ENCODE results near the gene NDOR1. TPM values are rescaled to one million over a fixed set of nuclear protein-coding genes. Genes with fewer than 3 reads are reported as not detected.

NDOR1 gene
- total and polyA plus RNA-seq, 2 donors (not counting 3 experiments of a cell fraction or from before 2014, with no cell fraction given): 13.5 to 26.7 TPM

DNA sequence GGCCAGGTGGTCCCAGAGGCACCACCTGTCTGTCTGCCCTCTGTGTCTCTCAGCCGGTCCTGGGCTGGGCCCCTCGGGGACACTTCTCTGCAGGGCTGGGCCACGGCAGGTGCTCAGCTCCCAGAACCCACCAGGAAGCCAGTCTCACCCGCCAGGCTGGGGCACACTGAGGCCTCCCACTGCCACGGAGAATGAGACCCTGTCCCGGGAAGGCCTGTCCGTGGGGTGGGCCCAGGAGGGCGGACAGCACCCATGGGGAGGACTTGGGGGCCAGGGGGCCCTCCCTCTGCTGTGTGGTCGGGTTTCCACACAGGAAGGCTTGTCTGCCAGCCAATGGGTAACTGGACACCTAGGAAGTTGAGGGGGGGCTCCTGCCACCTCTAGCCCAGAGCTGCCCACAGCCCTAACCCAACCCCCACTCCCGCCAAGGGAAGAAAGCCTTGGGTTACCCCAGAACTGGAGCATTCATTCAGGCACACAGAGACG, 31.5 kb downstream of the NDOR1 start:
- no TSS peak for BruUV-seq (replicated peaks)
- TF ChIP-seq, protein P1, sequence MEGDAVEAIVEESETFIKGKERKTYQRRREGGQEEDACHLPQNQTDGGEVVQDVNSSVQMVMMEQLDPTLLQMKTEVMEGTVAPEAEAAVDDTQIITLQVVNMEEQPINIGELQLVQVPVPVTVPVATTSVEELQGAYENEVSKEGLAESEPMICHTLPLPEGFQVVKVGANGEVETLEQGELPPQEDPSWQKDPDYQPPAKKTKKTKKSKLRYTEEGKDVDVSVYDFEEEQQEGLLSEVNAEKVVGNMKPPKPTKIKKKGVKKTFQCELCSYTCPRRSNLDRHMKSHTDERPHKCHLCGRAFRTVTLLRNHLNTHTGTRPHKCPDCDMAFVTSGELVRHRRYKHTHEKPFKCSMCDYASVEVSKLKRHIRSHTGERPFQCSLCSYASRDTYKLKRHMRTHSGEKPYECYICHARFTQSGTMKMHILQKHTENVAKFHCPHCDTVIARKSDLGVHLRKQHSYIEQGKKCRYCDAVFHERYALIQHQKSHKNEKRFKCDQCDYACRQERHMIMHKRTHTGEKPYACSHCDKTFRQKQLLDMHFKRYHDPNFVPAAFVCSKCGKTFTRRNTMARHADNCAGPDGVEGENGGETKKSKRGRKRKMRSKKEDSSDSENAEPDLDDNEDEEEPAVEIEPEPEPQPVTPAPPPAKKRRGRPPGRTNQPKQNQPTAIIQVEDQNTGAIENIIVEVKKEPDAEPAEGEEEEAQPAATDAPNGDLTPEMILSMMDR (IDR thresholded peaks at IDR 0.05; ENCODE audit: extremely low read depth in 1 of 2, insufficient read depth in 1 of 2, low read depth in 1 of 2, low read length in 2 of 2): no peak
- TF ChIP-seq FOS (IDR thresholded peaks at IDR 0.05; ENCODE audit: borderline replicate concordance, insufficient read depth, low read length) (no peak), EZH2 (IDR thresholded peaks at IDR 0.05; ENCODE audit: borderline replicate concordance, low read depth, low read length, severe bottlenecking) (no peak), POLR2A (IDR thresholded peaks at IDR 0.05; ENCODE audit: low read depth, low read length) (no peak), JUN (IDR thresholded peaks at IDR 0.05; ENCODE audit: borderline replicate concordance, insufficient read depth, insufficient read length, low read depth) (no peak), MYC (IDR thresholded peaks at IDR 0.05; ENCODE audit: low read depth, low read length) (no peak), GATA2 (IDR thresholded peaks at IDR 0.05; ENCODE audit: insufficient read depth, insufficient read length, low read depth, low read length) (no peak), POLR2AphosphoS5 (IDR thresholded peaks at IDR 0.05; ENCODE audit: insufficient read depth, low read depth, low read length) (no peak)
- TF ChIP-seq, protein P2, sequence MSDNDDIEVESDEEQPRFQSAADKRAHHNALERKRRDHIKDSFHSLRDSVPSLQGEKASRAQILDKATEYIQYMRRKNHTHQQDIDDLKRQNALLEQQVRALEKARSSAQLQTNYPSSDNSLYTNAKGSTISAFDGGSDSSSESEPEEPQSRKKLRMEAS (IDR thresholded peaks at IDR 0.05; ENCODE audit: insufficient read depth, insufficient read length): no peak
- Histone ChIP-seq H3K4me2 (ENCODE audit: insufficient read depth, low read length) (no peak overlapping the region), H3K9ac (replicated peaks; ENCODE audit: extremely low read depth, insufficient read depth, low read length) (no peak overlapping the region), H3K27ac (ENCODE audit: insufficient read depth, low read depth, low read length) (no peak overlapping the region), H3K79me2 (ENCODE audit: control insufficient read depth, insufficient read depth, low read length) (peaks cover 9% of the 10 kb centered on the region), H2AFZ (ENCODE audit: low read depth, low read length) (no peak overlapping the region), H4K20me1 (replicated peaks; ENCODE audit: control insufficient read depth, extremely low read depth, insufficient read depth, low read length) (no peaks in the 10 kb centered on the region), H3K4me1 (ENCODE audit: control insufficient read depth, extremely low read depth, insufficient read depth, low read length) (no peaks in the 10 kb centered on the region), H3K4me3 (replicated peaks in 1 of 3; ENCODE audit: insufficient read depth in 1 of 3, low read depth in 1 of 3, low read length in 3 of 3) (no peak overlapping the region), H3K36me3 (ENCODE audit: control insufficient read depth in 2 of 2, extremely low read depth in 1 of 2, insufficient read depth in 2 of 2, low read length in 2 of 2) (no peaks in the 10 kb centered on the region), H3K9me3 (replicated peaks; ENCODE audit: control insufficient read depth, insufficient read depth, low read length) (no peaks in the 10 kb centered on the region), H3K9me1 (replicated peaks; ENCODE audit: control insufficient read depth, extremely low read depth, insufficient read depth, low read length) (no peaks in the 10 kb centered on the region), H3K27me3 (ENCODE audit: control insufficient read depth in 2 of 2, insufficient read depth in 2 of 2, low read length in 2 of 2) (no peaks in the 10 kb centered on the region)
- ChIA-PET CTCF (interaction anchor here (0.6 to 2.5 kb wide), 66 partner anchors 8 to 459 kb away, joined by 3 to 63 read pairs (median 4); partner anchors contain the start of genes CYSRT1, MAN1B1, NDOR1 and NELFB), POLR2A (no interaction called here)
- DNase-seq (ENCODE audit: low read depth, low spot score) (no peak), FAIRE-seq (no peak)
- intact Hi-C loops (cut with micrococcal nuclease): loop anchor here (1.0 to 5.0 kb wide), 3 partner anchors 14 to 450 kb away; partner anchors contain the start of gene RNF208
- dilution Hi-C loops (cut with MboI; ENCODE audit: extremely low pct_ligation_motif_present, low sequenced_read_pairs): no loop called here

All from endothelial cell of umbilical vein (primary cell).